K562 (cell line): ENCODE measurements around the gene BTNL8. TPM values are rescaled to one million over a fixed set of nuclear protein-coding genes. Genes with fewer than 3 reads are reported as not detected.

ENCODE experiments used
- ATF1 ChIP-seq, 2 experiments: fragments of 450-650 bp in 1 of 2; IDR thresholded peaks; 2 replicates each; pipeline ENCODE4 v1.6.1; 2016; ENCODE audit warnings: missing compliant biosample characterization in 1 of 2, missing genetic modification characterization in 1 of 2
- CBFB ChIP-seq: sonication (generic); formaldehyde crosslinking; IDR thresholded peaks from 2 replicates; pipeline ENCODE4 v1.4.0; 2020; ENCODE audit warnings: mild to moderate bottlenecking, missing genetic modification reagents
- DNMT1 ChIP-seq: fragments of 450-650 bp; IDR thresholded peaks from 2 replicates; pipeline ENCODE4 v1.6.1; 2016; ENCODE audit warnings: antibody characterized with exemption, mild to moderate bottlenecking
- LCOR ChIP-seq: sonication (generic); formaldehyde crosslinking; IDR thresholded peaks from 2 replicates; pipeline ENCODE4 v1.8.0; 2022; ENCODE audit warnings: mild to moderate bottlenecking, missing genetic modification reagents
- NFIC ChIP-seq: fragments of 450-650 bp; IDR thresholded peaks from 2 replicates; pipeline ENCODE4 v1.6.1; 2017; ENCODE audit warnings: mild to moderate bottlenecking, inconsistent platforms
- PRMT5 ChIP-seq: sonication (generic); formaldehyde crosslinking; IDR thresholded peaks from 2 replicates; pipeline ENCODE4 v1.5.0; 2020; ENCODE audit warnings: missing genetic modification reagents
- RAD51 ChIP-seq: fragments of 450-650 bp; IDR thresholded peaks from 2 replicates; pipeline ENCODE4 v1.7.1; 2016; ENCODE audit warnings: low read depth, mild to moderate bottlenecking, borderline replicate concordance
- SIN3A ChIP-seq, 2 experiments: fragments of 150-350 bp in 1 of 2; IDR thresholded peaks; 2 replicates each; pipeline ENCODE4 v1.6.1; 2011 to 2016; ENCODE audit warnings: borderline replicate concordance in 2 of 2, low read depth in 2 of 2, low read length in 2 of 2, mild to moderate bottlenecking in 2 of 2, moderate library complexity in 2 of 2; ENCODE audit not compliant: control insufficient read depth in 1 of 2
- ZNF121 ChIP-seq: sonication (generic); formaldehyde crosslinking; conservative IDR thresholded peaks from 2 replicates; pipeline ENCODE4 v1.8.0; 2022; ENCODE audit warnings: missing genetic modification reagents
- polyA plus RNA-seq, 8 experiments: library from polyadenylated mRNA; depleted of rRNA in 4 of 8; stranded (reverse) in 5 of 8; unstranded in 3 of 8; fragments of >200 nt; fragmentation: Nextera tagmentation in 2 of 8; fragmentation: Illumina TruSeq in 1 of 8; extraction: Ambion mirVana in 2 of 8; extraction: Trizol in 1 of 8; gene quantifications; 2 replicates each; pipeline versions ENCODE4 v1.2.1 to v1.2.3, GENCODE V29; 2011 to 2014; ENCODE audit warnings: inconsistent platforms in 1 of 8, missing spikeins in 1 of 8
- total RNA-seq, 7 experiments: library from RNA; depleted of rRNA in 6 of 7; stranded (reverse); fragments of >200 nt in 6 of 7; fragmentation: Illumina TruSeq in 2 of 7; extraction: Trizol in 2 of 7; gene quantifications; 2 replicates each; pipeline versions ENCODE4 v1.2.1 to v1.2.3, GENCODE V29; 2011 to 2021; ENCODE audit warnings: low replicate concordance in 1 of 7
- TF ChIP-seq, protein P1 (sequence below): sonication (generic); formaldehyde crosslinking; IDR thresholded peaks from 2 replicates; pipeline ENCODE4 v1.9.0; 2022; ENCODE audit warnings: mild to moderate bottlenecking, missing genetic modification reagents
- TF ChIP-seq, protein P2 (sequence below): fragments of 450-650 bp; IDR thresholded peaks from 2 replicates; pipeline ENCODE4 v1.6.1; 2016; ENCODE audit warnings: antibody characterized with exemption
- TF ChIP-seq, protein P3 (sequence below): fragments of 250-450 bp; sonication (Bioruptor Pico); IDR thresholded peaks from 2 replicates; pipeline ENCODE4 v1.5.0; 2021
- TF ChIP-seq, protein P4 (sequence below): fragments of 450-650 bp; IDR thresholded peaks from 2 replicates; pipeline ENCODE4 v1.6.1; 2018; ENCODE audit not compliant: partially characterized antibody
- TF ChIP-seq, protein P5 (sequence below): sonication (generic); formaldehyde crosslinking; IDR thresholded peaks from 2 replicates; pipeline ENCODE4 v1.8.0; 2022; ENCODE audit warnings: mild to moderate bottlenecking, missing genetic modification reagents
- TF ChIP-seq, protein P6 (sequence below): fragments of 250-450 bp; sonication (Bioruptor Pico); IDR thresholded peaks from 2 replicates; pipeline ENCODE4 v1.5.0; 2021; ENCODE audit warnings: mild to moderate bottlenecking, borderline replicate concordance

Gene BTNL8
- total and polyA plus RNA-seq, 9 of the 15 experiments (the other 6 are each of a cell fraction or from before 2014, with no cell fraction given): 0.04 to 0.18 (median 0.07) TPM; not detected in 6

DNA sequence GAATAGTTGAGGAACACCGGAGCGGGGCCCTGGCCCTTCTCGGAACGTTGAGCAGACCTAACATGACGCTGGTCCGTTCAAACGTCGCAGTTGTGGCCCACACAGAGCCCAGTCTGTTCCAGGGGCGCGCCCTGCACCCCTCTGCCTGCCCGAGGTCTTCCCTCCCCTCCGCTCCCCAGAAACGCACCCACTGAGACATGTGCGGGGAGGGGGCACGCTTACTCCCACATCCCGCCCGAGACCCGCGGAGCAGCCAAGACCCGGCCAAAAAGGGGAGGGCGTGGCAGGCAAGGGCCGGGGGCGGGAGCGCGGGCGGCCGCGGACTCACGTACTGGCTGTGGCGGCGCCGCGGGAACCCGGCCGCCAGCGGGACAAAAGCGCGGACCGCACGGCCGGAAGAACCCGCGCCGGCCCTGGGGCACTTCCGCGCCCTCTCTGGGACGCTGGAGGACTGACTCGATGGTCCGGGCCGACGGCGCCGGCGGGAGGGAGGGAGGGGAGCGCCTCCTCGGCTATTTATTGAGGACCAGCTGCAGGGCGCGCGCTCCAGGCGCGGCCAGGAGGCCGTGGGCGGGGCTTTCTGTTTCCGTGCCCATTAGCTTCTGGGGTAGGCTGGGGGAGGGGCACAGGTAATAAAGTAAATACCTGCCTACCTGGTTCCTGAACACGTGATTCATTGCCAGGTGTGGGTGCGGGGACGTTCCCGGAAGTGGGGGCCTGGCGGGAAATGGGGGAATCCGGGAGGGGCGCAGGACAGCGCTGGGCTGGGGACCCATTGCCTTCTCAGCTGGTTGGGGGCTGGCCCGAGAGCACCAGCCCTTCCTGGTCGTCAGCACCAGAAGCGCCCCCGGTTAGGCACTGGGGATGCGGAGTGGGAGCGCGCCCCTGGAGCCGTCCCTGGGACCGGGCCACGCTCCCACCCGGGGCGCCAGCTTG lies 37.8 kb upstream of the BTNL8 start, which contains the start of gene ZFP62 (continued):
- peak; percentile 75 for TF ChIP-seq RAD51
- TF ChIP-seq, protein P1, sequence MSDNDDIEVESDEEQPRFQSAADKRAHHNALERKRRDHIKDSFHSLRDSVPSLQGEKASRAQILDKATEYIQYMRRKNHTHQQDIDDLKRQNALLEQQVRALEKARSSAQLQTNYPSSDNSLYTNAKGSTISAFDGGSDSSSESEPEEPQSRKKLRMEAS (CRISPR knock-in tag): peak; percentile 42; the same call in 1 of the 2 replicates
- TF ChIP-seq LCOR: 0 out of 2 replicates have a peak, but pooled peaks have one; percentile 57
- TF ChIP-seq, protein P2, sequence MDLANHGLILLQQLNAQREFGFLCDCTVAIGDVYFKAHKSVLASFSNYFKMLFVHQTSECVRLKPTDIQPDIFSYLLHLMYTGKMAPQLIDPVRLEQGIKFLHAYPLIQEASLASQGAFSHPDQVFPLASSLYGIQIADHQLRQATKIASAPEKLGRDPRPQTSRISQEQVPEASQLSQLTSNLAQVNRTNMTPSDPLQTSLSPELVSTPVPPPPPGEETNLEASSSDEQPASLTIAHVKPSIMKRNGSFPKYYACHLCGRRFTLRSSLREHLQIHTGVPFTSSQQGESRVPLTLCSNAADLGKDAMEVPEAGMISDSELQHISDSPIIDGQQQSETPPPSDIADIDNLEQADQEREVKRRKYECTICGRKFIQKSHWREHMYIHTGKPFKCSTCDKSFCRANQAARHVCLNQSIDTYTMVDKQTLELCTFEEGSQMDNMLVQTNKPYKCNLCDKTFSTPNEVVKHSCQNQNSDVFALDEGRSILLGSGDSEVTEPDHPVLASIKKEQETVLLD: peak; percentile 72
- TF ChIP-seq, protein P3, sequence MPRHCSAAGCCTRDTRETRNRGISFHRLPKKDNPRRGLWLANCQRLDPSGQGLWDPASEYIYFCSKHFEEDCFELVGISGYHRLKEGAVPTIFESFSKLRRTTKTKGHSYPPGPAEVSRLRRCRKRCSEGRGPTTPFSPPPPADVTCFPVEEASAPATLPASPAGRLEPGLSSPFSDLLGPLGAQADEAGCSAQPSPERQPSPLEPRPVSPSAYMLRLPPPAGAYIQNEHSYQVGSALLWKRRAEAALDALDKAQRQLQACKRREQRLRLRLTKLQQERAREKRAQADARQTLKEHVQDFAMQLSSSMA (CRISPR knock-in tag): no peak
- no peak for TF ChIP-seq PRMT5
- peak; percentile 92 for TF ChIP-seq CBFB
- TF ChIP-seq, protein P4, sequence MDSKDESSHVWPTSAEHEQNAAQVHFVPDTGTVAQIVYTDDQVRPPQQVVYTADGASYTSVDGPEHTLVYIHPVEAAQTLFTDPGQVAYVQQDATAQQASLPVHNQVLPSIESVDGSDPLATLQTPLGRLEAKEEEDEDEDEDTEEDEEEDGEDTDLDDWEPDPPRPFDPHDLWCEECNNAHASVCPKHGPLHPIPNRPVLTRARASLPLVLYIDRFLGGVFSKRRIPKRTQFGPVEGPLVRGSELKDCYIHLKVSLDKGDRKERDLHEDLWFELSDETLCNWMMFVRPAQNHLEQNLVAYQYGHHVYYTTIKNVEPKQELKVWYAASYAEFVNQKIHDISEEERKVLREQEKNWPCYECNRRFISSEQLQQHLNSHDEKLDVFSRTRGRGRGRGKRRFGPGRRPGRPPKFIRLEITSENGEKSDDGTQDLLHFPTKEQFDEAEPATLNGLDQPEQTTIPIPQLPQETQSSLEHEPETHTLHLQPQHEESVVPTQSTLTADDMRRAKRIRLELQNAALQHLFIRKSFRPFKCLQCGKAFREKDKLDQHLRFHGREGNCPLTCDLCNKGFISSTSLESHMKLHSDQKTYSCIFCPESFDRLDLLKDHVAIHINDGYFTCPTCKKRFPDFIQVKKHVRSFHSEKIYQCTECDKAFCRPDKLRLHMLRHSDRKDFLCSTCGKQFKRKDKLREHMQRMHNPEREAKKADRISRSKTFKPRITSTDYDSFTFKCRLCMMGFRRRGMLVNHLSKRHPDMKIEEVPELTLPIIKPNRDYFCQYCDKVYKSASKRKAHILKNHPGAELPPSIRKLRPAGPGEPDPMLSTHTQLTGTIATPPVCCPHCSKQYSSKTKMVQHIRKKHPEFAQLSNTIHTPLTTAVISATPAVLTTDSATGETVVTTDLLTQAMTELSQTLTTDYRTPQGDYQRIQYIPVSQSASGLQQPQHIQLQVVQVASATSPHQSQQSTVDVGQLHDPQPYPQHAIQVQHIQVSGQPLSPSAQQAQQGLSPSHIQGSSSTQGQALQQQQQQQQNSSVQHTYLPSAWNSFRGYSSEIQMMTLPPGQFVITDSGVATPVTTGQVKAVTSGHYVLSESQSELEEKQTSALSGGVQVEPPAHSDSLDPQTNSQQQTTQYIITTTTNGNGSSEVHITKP: peak; percentile 85
- TF ChIP-seq ZNF121 (CRISPR knock-in tag): 0 out of 2 replicates have a peak, but pooled peaks have one; percentile 11
- TF ChIP-seq ATF1 (CRISPR knock-in tag; IDR thresholded peaks at IDR 0.05): no peak
- TF ChIP-seq ATF1 (tag; IDR thresholded peaks at IDR 0.05): peak; percentile 67
- peak; percentile 9 to 39; a peak in 2 of 4 replicates for TF ChIP-seq SIN3A (IDR thresholded peaks at IDR 0.05; ENCODE audit: borderline replicate concordance in 2 of 2, control insufficient read depth in 1 of 2, low read depth in 2 of 2, low read length in 2 of 2)
- TF ChIP-seq NFIC: peak; percentile 46
- TF ChIP-seq, protein P5, sequence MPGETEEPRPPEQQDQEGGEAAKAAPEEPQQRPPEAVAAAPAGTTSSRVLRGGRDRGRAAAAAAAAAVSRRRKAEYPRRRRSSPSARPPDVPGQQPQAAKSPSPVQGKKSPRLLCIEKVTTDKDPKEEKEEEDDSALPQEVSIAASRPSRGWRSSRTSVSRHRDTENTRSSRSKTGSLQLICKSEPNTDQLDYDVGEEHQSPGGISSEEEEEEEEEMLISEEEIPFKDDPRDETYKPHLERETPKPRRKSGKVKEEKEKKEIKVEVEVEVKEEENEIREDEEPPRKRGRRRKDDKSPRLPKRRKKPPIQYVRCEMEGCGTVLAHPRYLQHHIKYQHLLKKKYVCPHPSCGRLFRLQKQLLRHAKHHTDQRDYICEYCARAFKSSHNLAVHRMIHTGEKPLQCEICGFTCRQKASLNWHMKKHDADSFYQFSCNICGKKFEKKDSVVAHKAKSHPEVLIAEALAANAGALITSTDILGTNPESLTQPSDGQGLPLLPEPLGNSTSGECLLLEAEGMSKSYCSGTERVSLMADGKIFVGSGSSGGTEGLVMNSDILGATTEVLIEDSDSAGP (CRISPR knock-in tag): 0 out of 2 replicates have a peak, but pooled peaks have one; percentile 14
- TF ChIP-seq, protein P6, sequence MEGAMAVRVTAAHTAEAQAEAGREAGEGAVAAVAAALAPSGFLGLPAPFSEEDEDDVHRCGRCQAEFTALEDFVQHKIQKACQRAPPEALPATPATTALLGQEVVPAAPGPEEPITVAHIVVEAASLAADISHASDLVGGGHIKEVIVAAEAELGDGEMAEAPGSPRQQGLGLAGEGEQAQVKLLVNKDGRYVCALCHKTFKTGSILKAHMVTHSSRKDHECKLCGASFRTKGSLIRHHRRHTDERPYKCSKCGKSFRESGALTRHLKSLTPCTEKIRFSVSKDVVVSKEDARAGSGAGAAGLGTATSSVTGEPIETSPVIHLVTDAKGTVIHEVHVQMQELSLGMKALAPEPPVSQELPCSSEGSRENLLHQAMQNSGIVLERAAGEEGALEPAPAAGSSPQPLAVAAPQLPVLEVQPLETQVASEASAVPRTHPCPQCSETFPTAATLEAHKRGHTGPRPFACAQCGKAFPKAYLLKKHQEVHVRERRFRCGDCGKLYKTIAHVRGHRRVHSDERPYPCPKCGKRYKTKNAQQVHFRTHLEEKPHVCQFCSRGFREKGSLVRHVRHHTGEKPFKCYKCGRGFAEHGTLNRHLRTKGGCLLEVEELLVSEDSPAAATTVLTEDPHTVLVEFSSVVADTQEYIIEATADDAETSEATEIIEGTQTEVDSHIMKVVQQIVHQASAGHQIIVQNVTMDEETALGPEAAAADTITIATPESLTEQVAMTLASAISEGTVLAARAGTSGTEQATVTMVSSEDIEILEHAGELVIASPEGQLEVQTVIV (CRISPR knock-in tag): no peak
- TF ChIP-seq DNMT1: no peak
